Liver (tissue), 9 donors: ENCODE results near the gene CSF2RB. TPM values are rescaled to one million over a fixed set of nuclear protein-coding genes. Genes with fewer than 3 reads are reported as not detected.

Experiments
- DNase-seq: peaks from one replicate; pipeline ENCODE4 v3.0.0-alpha.2; 2017; ENCODE audit warnings: low spot score
- H3K27ac ChIP-seq, 2 donors: one replicate each; pipeline ENCODE4 v1.7.0; 2013; ENCODE audit warnings: inconsistent platforms in 2 of 2, low read length in 2 of 2, control low read depth in 1 of 2, low read depth in 1 of 2, mild to moderate bottlenecking in 1 of 2
- H3K27me3 ChIP-seq, 4 donors: one replicate each; pipeline versions ENCODE4 v1.6.1 to v1.7.0; 2013; ENCODE audit warnings: low read length in 3 of 4, inconsistent platforms in 1 of 4, mild to moderate bottlenecking in 1 of 4, moderate library complexity in 1 of 4; ENCODE audit not compliant: control insufficient read depth in 4 of 4, insufficient read depth in 4 of 4
- H3K36me3 ChIP-seq, 4 donors: one replicate each; pipeline versions ENCODE4 v1.6.1 to v1.7.0; 2013; ENCODE audit warnings: low read length in 3 of 4, mild to moderate bottlenecking in 3 of 4, low read depth in 1 of 4, moderate library complexity in 1 of 4; ENCODE audit not compliant: control insufficient read depth in 4 of 4, insufficient read depth in 3 of 4
- H3K4me1 ChIP-seq, 4 donors: one replicate each; pipeline versions ENCODE4 v1.6.1 to v1.7.0; 2013; ENCODE audit warnings: low read length in 3 of 4, mild to moderate bottlenecking in 3 of 4, moderate library complexity in 1 of 4; ENCODE audit not compliant: control insufficient read depth in 4 of 4, insufficient read depth in 4 of 4
- H3K4me3 ChIP-seq, 3 donors: one replicate each; pipeline versions ENCODE4 v1.6.1 to v1.7.0; 2013; ENCODE audit warnings: low read length in 3 of 3, control low read depth in 1 of 3, low read depth in 1 of 3, mild to moderate bottlenecking in 1 of 3
- H3K9ac ChIP-seq, 2 donors: one replicate each; pipeline ENCODE4 v1.7.0; 2013; ENCODE audit warnings: low read length in 2 of 2, mild to moderate bottlenecking in 2 of 2, moderate library complexity in 2 of 2, control low read depth in 1 of 2, low read depth in 1 of 2
- H3K9me3 ChIP-seq, 4 donors: one replicate each; pipeline versions ENCODE4 v1.6.1 to v1.7.0; 2013; ENCODE audit warnings: low read length in 3 of 4; ENCODE audit not compliant: control insufficient read depth in 4 of 4
- ATF3 ChIP-seq: IDR thresholded peaks from 2 replicates; pipeline ENCODE4 v1.6.1; 2016; ENCODE audit warnings: antibody characterized with exemption
- CTCF ChIP-seq: fragments of 150-350 bp; IDR thresholded peaks from 2 replicates; pipeline ENCODE4 v1.5.1; 2017; ENCODE audit warnings: improper control_type of control experiment, low read depth, low read length; ENCODE audit not compliant: missing input control
- FOXA1 ChIP-seq: IDR thresholded peaks from 2 replicates; pipeline ENCODE4 v1.6.1; 2016; ENCODE audit warnings: antibody characterized with exemption
- FOXA2 ChIP-seq: IDR thresholded peaks from 2 replicates; pipeline ENCODE4 v1.6.1; 2016; ENCODE audit warnings: antibody characterized with exemption
- GABPA ChIP-seq, 2 donors: IDR thresholded peaks in 1 of 2; conservative IDR thresholded peaks in 1 of 2; 2 replicates each; pipeline ENCODE4 v1.6.1; 2016; ENCODE audit warnings: antibody characterized with exemption in 2 of 2, mild to moderate bottlenecking in 1 of 2, moderate library complexity in 1 of 2
- HNF4A ChIP-seq, 2 donors: conservative IDR thresholded peaks; 2 replicates each; pipeline ENCODE4 v1.6.1; 2016; ENCODE audit warnings: antibody characterized with exemption in 2 of 2, mild to moderate bottlenecking in 2 of 2
- HNF4G ChIP-seq: IDR thresholded peaks from 2 replicates; pipeline ENCODE4 v1.6.1; 2016; ENCODE audit warnings: antibody characterized with exemption
- MAX ChIP-seq: IDR thresholded peaks from 2 replicates; pipeline ENCODE4 v1.6.1; 2016; ENCODE audit warnings: antibody characterized with exemption
- NR2F2 ChIP-seq: IDR thresholded peaks from 2 replicates; pipeline ENCODE4 v1.6.1; 2016; ENCODE audit warnings: antibody characterized with exemption
- RAD21 ChIP-seq, 2 donors: IDR thresholded peaks; 2 replicates each; pipeline ENCODE4 v1.6.1; 2016; ENCODE audit warnings: antibody characterized with exemption in 2 of 2, mild to moderate bottlenecking in 2 of 2
- REST ChIP-seq: IDR thresholded peaks from 2 replicates; pipeline ENCODE4 v1.6.1; 2016; ENCODE audit warnings: antibody characterized with exemption, mild to moderate bottlenecking
- RXRA ChIP-seq, 2 donors: IDR thresholded peaks; 2 replicates each; pipeline ENCODE4 v1.6.1; 2017 to 2018; ENCODE audit warnings: antibody characterized with exemption in 2 of 2, mild to moderate bottlenecking in 1 of 2
- SP1 ChIP-seq: IDR thresholded peaks from 2 replicates; pipeline ENCODE4 v1.6.1; 2018; ENCODE audit warnings: antibody characterized with exemption, mild to moderate bottlenecking
- TAF1 ChIP-seq: conservative IDR thresholded peaks from 2 replicates; pipeline ENCODE4 v1.6.1; 2016; ENCODE audit warnings: antibody characterized with exemption, mild to moderate bottlenecking
- YY1 ChIP-seq: IDR thresholded peaks from 2 replicates; pipeline ENCODE4 v1.6.1; 2016; ENCODE audit warnings: antibody characterized with exemption, mild to moderate bottlenecking
- WGBS: extraction: QIAGEN DNeasy Blood & Tissue Kit; methylation state at CpG from one replicate; pipeline ENCODE4 v1.1.7; 2013; 5-methylcytosine and 5-hydroxymethylcytosine counted together
- polyA plus RNA-seq, 2 donors: library from polyadenylated mRNA; stranded (reverse) in 1 of 2; unstranded in 1 of 2; fragments of 200-250 nt in 1 of 2; fragments of >200 nt in 1 of 2; fragmentation: Nextera tagmentation in 1 of 2; extraction: Ambion mirVana in 1 of 2; gene quantifications; one replicate each; pipeline versions ENCODE4 v1.2.1 to v1.2.3, GENCODE V29; 2013 to 2015
- total RNA-seq, 2 donors: library from RNA; depleted of rRNA; stranded (reverse); fragments of >200 nt; gene quantifications; one replicate each; pipeline ENCODE4 v1.2.3, GENCODE V29; 2014
- TF ChIP-seq, protein P1 (sequence below): IDR thresholded peaks from 2 replicates; pipeline ENCODE4 v1.6.1; 2016; ENCODE audit warnings: antibody characterized with exemption
- donor health status: healthy.
- donor health status: healthy.
- donor health status: healthy.
- donor health status: healthy.
- donor health status: healthy.

Gene CSF2RB
- total and polyA plus RNA-seq, 4 donors = 0.72 to 10.5 (median 2.3) TPM

DNA sequence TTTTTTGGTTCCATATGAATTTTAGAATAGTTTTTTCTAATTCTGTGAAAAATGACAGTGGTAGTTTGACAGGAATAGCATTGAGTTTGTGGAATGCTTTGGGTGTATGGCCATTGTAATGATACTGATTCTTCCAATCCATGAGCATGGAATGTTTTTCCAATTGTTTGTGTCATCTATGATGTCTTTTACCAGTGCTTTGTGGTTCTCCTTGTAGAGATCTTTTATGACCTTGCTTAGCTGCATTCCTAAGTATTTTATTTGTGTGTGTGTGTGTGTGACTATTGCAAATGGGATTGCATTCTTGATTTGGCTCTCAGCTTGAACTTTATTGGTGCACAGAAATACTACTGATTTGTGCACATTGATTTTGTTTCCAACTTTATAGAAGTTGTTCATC is 3.0 kb upstream of the CSF2RB start:
- H3K27ac ChIP-seq = no peak overlapping the region
- H3K27me3 ChIP-seq = peaks cover 0 to 4% (median 0%) of the 10 kb centered on the region in 4 donors
- no peaks in the 10 kb centered on the region for H3K9me3 ChIP-seq
- TF ChIP-seq ATF3 (no peak), GABPA (IDR thresholded peaks at IDR 0.05 in 1 of 2, conservative IDR thresholded peaks at IDR 0.05 in 1 of 2) (no peak), FOXA1 (no peak), TAF1 (no peak), RAD21 (IDR thresholded peaks at IDR 0.05) (no peak), MAX (no peak), NR2F2 (no peak), HNF4G (no peak), CTCF (no peak), YY1 (no peak), HNF4A (conservative IDR thresholded peaks at IDR 0.05) (no peak), RXRA (IDR thresholded peaks at IDR 0.05) (no peak), FOXA2 (no peak)
- TF ChIP-seq, protein P1, sequence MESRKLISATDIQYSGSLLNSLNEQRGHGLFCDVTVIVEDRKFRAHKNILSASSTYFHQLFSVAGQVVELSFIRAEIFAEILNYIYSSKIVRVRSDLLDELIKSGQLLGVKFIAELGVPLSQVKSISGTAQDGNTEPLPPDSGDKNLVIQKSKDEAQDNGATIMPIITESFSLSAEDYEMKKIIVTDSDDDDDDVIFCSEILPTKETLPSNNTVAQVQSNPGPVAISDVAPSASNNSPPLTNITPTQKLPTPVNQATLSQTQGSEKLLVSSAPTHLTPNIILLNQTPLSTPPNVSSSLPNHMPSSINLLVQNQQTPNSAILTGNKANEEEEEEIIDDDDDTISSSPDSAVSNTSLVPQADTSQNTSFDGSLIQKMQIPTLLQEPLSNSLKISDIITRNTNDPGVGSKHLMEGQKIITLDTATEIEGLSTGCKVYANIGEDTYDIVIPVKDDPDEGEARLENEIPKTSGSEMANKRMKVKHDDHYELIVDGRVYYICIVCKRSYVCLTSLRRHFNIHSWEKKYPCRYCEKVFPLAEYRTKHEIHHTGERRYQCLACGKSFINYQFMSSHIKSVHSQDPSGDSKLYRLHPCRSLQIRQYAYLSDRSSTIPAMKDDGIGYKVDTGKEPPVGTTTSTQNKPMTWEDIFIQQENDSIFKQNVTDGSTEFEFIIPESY = no peak
- no peak for DNase-seq
- H3K4me3 ChIP-seq = no peak overlapping the region
- no peak overlapping the region for H3K9ac ChIP-seq
- H3K36me3 ChIP-seq = no peaks in the 10 kb centered on the region
- H3K4me1 ChIP-seq = no peaks in the 10 kb centered on the region

DNA sequence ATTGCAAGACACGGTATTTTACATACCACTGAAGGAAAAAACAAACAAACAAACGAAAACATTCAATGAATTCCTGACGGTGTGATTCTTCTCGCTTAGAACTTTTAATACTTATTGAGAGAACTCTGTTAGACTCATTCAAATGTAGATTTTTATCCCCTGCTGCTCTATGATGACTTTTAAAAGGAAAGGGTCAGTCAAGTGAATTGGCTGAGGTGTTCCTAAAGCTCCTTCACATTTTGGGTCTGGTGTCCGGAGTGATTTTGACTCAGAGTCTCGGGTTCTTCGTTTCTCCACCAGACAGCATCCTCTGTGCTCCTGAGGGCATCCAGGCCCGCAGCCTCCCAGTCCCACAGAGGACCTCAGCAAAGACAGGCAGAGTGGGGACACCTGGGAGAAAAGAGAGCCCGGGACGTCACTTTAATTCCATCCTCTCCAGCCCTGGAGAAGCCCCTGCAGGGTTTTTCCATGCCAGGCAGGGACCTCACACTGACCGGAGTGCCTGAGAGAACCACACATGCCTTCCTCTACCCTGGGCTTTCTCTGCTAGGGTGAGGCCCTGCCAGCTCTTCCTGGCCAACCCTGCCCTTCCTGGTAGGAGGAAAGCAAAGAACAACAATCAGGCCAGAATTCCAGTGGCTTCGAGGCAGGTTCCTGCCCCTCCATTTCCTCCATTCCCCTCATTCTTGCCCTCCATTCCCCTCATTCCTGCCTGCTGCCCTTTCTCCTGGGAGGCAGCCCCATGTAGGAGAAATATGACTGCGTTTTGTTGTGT is 1.4 kb upstream of the CSF2RB start:
- WGBS = 56% methylated on average over 13 of the region's 13 CpGs
- Histone ChIP-seq H3K4me3 (no peak overlapping the region), H3K36me3 (no peaks in the 10 kb centered on the region), H3K9ac (no peak overlapping the region), H3K27ac (no peak overlapping the region), H3K27me3 (peaks cover 0 to 4% (median 0%) of the 10 kb centered on the region in 4 donors), H3K9me3 (no peaks in the 10 kb centered on the region), H3K4me1 (no peaks in the 10 kb centered on the region)
- DNase-seq = no peak
- TF ChIP-seq RXRA (IDR thresholded peaks at IDR 0.05) (no peak), TAF1 (no peak), REST (no peak), NR2F2 (no peak), FOXA1 (no peak), FOXA2 (no peak), HNF4A (conservative IDR thresholded peaks at IDR 0.05) (no peak), SP1 (no peak), RAD21 (IDR thresholded peaks at IDR 0.05) (no peak), GABPA (IDR thresholded peaks at IDR 0.05 in 1 of 2, conservative IDR thresholded peaks at IDR 0.05 in 1 of 2) (no peak), CTCF (no peak), MAX (no peak), ATF3 (no peak), HNF4G (no peak)
- TF ChIP-seq, protein P1 = no peak
